BE2C (cell line): Measurements from ENCODE around the gene L3HYPDH.

Experiments
- DNase-seq: peaks from one replicate; pipeline ENCODE4 v3.0.0-alpha.2; 2020
- H3K27me3 ChIP-seq: fragments of 250-450 bp; sonication (Bioruptor Pico); 2 replicates; pipeline ENCODE4 v1.5.1; 2020; ENCODE audit warnings: mild to moderate bottlenecking
- H3K36me3 ChIP-seq: fragments of 250-450 bp; sonication (Bioruptor Pico); 2 replicates; pipeline ENCODE4 v1.5.1; 2020; ENCODE audit warnings: mild to moderate bottlenecking
- H3K4me1 ChIP-seq: fragments of 250-450 bp; sonication (Bioruptor Pico); 2 replicates; pipeline ENCODE4 v1.5.1; 2020
- H3K4me3 ChIP-seq: 2 replicates; pipeline ENCODE4 v1.5.1; 2011; ENCODE audit warnings: low read depth, low read length
- H3K9me3 ChIP-seq: fragments of 250-450 bp; sonication (Bioruptor Pico); 2 replicates; pipeline ENCODE4 v1.5.1; 2020
- TF ChIP-seq, protein P1 (sequence below): IDR thresholded peaks from 2 replicates; pipeline ENCODE4 v1.5.1; 2012; ENCODE audit warnings: mild to moderate bottlenecking, low read depth, low read length

The L3HYPDH gene

DNA sequence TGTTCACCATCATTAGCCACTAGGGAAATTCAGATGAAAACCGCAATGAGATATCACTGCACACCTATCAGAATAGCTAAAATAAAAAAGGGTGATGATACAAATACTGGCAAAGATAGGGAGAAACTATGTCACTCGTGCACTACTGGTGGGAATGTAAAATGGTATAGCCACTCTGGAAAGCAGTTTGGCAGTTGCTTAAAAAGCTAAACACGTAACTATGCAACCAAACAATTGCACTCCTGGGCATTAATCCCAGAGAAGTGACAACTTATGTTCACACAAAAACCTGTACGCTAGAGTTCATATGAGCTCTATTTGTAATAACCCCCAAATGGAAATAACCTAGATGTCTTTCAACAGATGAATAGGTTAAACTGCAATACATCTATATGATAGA lies 54.4 kb downstream of the L3HYPDH start:
- DNase-seq = no peak
- Histone ChIP-seq H3K9me3 (no peaks in the 10 kb centered on the region), H3K36me3 (no peaks in the 10 kb centered on the region), H3K4me3 (no peak overlapping the region), H3K27me3 (no peaks in the 10 kb centered on the region), H3K4me1 (no peaks in the 10 kb centered on the region)
- TF ChIP-seq, protein P1, sequence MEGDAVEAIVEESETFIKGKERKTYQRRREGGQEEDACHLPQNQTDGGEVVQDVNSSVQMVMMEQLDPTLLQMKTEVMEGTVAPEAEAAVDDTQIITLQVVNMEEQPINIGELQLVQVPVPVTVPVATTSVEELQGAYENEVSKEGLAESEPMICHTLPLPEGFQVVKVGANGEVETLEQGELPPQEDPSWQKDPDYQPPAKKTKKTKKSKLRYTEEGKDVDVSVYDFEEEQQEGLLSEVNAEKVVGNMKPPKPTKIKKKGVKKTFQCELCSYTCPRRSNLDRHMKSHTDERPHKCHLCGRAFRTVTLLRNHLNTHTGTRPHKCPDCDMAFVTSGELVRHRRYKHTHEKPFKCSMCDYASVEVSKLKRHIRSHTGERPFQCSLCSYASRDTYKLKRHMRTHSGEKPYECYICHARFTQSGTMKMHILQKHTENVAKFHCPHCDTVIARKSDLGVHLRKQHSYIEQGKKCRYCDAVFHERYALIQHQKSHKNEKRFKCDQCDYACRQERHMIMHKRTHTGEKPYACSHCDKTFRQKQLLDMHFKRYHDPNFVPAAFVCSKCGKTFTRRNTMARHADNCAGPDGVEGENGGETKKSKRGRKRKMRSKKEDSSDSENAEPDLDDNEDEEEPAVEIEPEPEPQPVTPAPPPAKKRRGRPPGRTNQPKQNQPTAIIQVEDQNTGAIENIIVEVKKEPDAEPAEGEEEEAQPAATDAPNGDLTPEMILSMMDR = no peak

DNA sequence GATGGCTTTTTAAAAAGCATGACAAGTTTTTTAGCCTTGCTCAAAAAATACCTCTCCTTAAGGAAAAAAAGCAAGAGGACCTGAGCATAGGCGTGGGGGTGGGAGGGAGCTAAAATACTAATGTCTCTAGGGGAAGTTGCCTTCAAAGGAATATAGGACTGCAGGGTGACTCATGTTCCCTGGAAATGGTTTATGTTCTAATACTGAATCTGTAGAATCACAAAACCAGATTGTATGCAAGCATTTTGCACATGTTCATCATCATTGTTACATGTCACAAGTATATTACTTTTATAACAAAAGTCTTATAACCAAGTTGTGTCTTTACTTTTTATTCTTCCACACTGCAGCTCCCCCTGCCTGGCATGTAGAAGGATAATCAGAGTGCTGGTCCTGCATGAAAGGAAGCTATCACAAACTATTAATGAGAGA lies 55.6 kb downstream of the L3HYPDH start:
- no peak for DNase-seq
- no peaks in the 10 kb centered on the region for H3K27me3 ChIP-seq
- no peaks in the 10 kb centered on the region for H3K36me3 ChIP-seq
- no peaks in the 10 kb centered on the region for H3K4me1 ChIP-seq
- no peaks in the 10 kb centered on the region for H3K9me3 ChIP-seq
- TF ChIP-seq, protein P1 = no peak
- H3K4me3 ChIP-seq = no peak overlapping the region

DNA sequence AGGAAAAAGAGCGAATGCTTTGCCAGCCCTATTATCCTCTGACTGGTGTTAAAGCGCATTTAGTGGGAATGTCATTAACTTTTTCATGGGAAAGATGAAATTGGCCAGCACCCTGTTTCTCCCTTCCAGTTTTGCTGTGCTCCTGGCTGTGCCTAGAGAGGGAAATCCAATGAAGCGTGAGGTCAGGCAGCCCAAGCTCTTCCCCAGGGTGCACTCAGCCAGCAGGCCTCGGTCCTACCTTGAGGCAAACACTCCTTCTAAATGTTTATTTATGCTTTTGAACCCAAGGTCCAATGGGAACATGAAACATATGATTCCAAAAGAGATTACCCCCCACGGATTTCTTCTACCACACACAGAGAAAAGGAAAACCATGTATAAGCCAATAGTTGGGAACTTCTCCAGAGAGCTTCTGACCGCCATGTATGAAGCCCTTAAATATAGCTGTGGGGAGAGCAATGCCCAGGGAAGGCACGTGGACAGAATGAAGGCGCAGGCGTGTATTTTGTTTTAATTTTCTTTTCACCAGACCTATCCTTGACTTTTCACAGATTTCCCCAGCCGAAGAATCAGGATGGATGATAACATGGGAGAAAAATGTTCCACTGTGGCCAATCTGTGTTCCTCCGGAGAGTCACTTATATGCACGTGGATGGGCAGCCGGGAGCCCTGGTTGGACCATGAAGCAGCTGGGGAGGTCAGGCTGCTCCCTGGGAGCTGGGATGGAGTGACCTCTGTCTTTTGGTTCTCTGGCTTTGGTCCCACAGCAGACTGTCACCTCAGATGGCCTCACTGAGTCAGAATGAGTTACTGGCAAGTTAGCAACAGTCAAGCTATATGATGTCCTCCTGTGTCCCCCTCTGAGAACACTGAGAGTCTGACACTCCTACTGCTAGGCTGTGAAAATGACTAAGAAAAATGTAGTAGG lies 56.3 kb downstream of the L3HYPDH start:
- no peaks in the 10 kb centered on the region for H3K27me3 ChIP-seq
- DNase-seq = no peak
- TF ChIP-seq, protein P1 = no peak

DNA sequence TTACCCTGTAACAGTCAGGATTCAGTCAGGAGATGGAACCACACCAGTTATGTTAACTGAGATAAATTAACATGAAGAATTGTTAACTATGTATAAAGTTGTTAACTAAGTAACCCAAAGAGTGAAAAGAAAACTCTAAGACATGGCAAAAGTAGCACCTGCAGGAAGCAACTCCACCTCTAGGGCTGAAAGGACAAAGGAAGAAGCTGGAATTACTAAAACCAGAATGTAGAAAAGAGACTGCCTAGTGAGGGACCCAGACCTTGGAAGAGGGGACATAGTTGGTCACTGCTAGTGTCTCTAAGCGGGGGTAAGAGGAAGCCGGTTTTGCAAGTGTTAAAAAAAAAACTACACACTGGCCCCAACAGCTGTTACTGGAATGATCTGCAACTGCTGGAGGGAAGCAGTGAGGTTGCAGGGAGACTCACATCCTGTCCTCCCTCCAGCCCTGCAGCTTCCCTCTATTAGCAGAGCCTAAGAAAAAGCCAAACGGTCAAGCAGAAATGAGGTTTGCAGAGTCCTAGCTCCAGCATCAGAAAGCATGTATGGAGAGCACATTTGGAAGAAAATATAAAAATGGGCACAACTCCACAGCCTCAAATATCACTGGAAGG lies 58.8 kb downstream of the L3HYPDH start:
- no peak overlapping the region for H3K4me3 ChIP-seq
- no peaks in the 10 kb centered on the region for H3K4me1 ChIP-seq
- no peaks in the 10 kb centered on the region for H3K9me3 ChIP-seq
- H3K27me3 ChIP-seq = 0 out of 2 replicates have a peak, but pooled peaks cover 3% of the 10 kb centered on the region
- no peaks in the 10 kb centered on the region for H3K36me3 ChIP-seq
- DNase-seq = no peak
- TF ChIP-seq, protein P1 = no peak

More for the DNA sequence above, 56.3 kb downstream of the L3HYPDH start:
- no peak overlapping the region for H3K4me3 ChIP-seq
- H3K36me3 ChIP-seq = no peaks in the 10 kb centered on the region
- H3K9me3 ChIP-seq = no peaks in the 10 kb centered on the region
- no peaks in the 10 kb centered on the region for H3K4me1 ChIP-seq

DNA sequence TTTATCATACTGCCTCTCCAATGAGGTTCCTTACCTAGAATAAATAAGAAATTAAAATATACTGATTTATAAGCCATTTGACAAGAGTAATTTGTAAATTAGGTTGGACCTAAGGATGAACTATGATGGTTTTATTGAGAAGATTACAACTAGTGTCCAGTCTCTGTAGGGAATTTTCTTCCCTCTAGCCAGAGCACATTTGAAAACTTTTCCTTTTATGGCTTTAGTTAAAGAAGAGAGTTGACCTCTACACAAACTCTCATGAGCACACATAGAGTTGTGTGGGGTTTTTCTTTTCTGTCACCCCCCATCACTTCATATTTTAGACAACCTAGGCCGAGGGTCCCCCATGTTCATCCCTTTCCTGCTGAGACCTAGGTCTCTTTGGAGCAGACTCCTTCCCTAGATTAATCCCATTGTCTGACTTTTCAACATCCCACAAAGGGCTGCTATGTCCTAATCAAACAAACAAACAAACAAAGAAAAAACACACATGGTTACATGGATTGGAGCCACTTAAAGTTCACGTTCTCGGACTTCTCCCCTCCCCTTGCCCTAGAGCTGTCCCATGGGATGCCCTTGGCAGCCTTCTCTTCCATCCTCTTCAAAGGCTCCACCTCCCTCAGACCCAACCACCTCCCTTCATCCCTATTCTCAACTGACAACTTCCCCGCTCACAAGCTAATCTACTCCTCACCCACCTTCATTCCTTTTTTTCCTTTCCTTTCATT lies 59.7 kb downstream of the L3HYPDH start:
- H3K9me3 ChIP-seq = no peaks in the 10 kb centered on the region
- no peaks in the 10 kb centered on the region for H3K4me1 ChIP-seq
- peaks cover 3% of the 10 kb centered on the region; the same call in 1 of the 2 replicates for H3K27me3 ChIP-seq
- DNase-seq = no peak
- H3K4me3 ChIP-seq = no peak overlapping the region
- TF ChIP-seq, protein P1 = no peak
- H3K36me3 ChIP-seq = no peaks in the 10 kb centered on the region
